MCF 10A (cell line): ENCODE results near the gene NUDCD3. TPM values are rescaled to one million over a fixed set of nuclear protein-coding genes. Genes with fewer than 3 reads are reported as not detected.

Source experiments
- BruUV-seq: library from RNA; stranded (reverse); fragments of 400-500 nt; replicated peaks from 2 replicates; lab custom pipeline; 2021; lab: Mats Ljungman, UMichigan
- CTCF ChIA-PET: fragments of 300-600 bp; sonication (Branson Sonifier 250); formaldehyde crosslinking; extraction: SDS; loops from one replicate; lab custom pipeline; 2021; ENCODE audit warnings: antibody characterized with exemption, inconsistent platforms; lab: Yijun Ruan, JAX
- POLR2A ChIA-PET: fragments of 300-600, 350-650 bp; sonication (Branson Sonifier 250); formaldehyde crosslinking; extraction: SDS; loops from one replicate; lab custom pipeline; 2020; ENCODE audit warnings: antibody characterized with exemption, inconsistent platforms; lab: Yijun Ruan, JAX
- DNase-seq: peaks from one replicate; pipeline ENCODE4 v3.0.0-alpha.2; 2018; ENCODE audit not compliant: unreplicated experiment
- H3K27ac Mint-ChIP-seq: one replicate; pipeline ENCODE4 v1.8.0; 2022; ENCODE audit warnings: mild to moderate bottlenecking, low read depth, mixed read lengths; ENCODE audit not compliant: unreplicated experiment
- H3K27me3 Mint-ChIP-seq: one replicate; pipeline ENCODE4 v1.8.0; 2022; ENCODE audit warnings: mixed read lengths; ENCODE audit not compliant: insufficient read depth, unreplicated experiment
- H3K36me3 Mint-ChIP-seq: one replicate; pipeline ENCODE4 v1.8.0; 2022; ENCODE audit warnings: mild to moderate bottlenecking, moderate library complexity, mixed read lengths; ENCODE audit not compliant: insufficient read depth, unreplicated experiment
- H3K4me1 Mint-ChIP-seq: one replicate; pipeline ENCODE4 v1.8.0; 2022; ENCODE audit warnings: mixed read lengths; ENCODE audit not compliant: insufficient read depth, unreplicated experiment
- H3K4me3 Mint-ChIP-seq: one replicate; pipeline ENCODE4 v1.8.0; 2022; ENCODE audit warnings: mild to moderate bottlenecking, moderate library complexity, mixed read lengths; ENCODE audit not compliant: unreplicated experiment
- H3K9me3 Mint-ChIP-seq: one replicate; pipeline ENCODE4 v1.8.0; 2022; ENCODE audit warnings: mixed read lengths; ENCODE audit not compliant: unreplicated experiment
- CTCF ChIP-seq: fragments of 200-600 bp; IDR thresholded peaks from one replicate; pipeline ENCODE4 v1.8.0; 2022; ENCODE audit warnings: antibody characterized with exemption, mild to moderate bottlenecking; ENCODE audit not compliant: unreplicated experiment
- intact Hi-C: fragments of 100-400 bp; cut with micrococcal nuclease; formaldehyde crosslinking; loops from 2 replicates; pipeline ENCODE4 v1.14.1; 2022
- total RNA-seq: library from RNA; stranded (reverse); gene quantifications from 2 replicates; pipeline ENCODE4 v1.2.3, GENCODE V29; 2022

The NUDCD3 gene
- total RNA-seq, 1 experiment from 2014 or later = 85.5 TPM

- no peak for TF ChIP-seq CTCF
- BruUV-seq = no TSS peak
- H3K9me3 Mint-ChIP-seq = no peaks in the 10 kb centered on the region
- peaks cover 18% of the 10 kb centered on the region for H3K4me1 Mint-ChIP-seq
- H3K36me3 Mint-ChIP-seq = peaks cover 12% of the 10 kb centered on the region
- H3K27ac Mint-ChIP-seq = no peak overlapping the region
- CTCF ChIA-PET = interaction anchor here (0.6 kb wide), 1 partner anchor 112 kb away, joined by 3 read pairs; no protein-coding TSS in a partner anchor
- intact Hi-C loops = no loop called here
- POLR2A ChIA-PET = no interaction called here
- H3K4me3 Mint-ChIP-seq = no peak overlapping the region
- H3K27me3 Mint-ChIP-seq = no peaks in the 10 kb centered on the region
- DNase-seq = no peak
These were observed 115.2 kb downstream of the NUDCD3 start for GRCh38 chr7:44375236-44375699.

GRCh38 chr7:44374007-44374763 is 116.3 kb downstream of the NUDCD3 start:
- no peak for TF ChIP-seq CTCF
- ChIA-PET POLR2A (no interaction called here), CTCF (no interaction called here)
- H3K36me3 Mint-ChIP-seq = peaks cover 5% of the 10 kb centered on the region
- no peak overlapping the region for H3K4me3 Mint-ChIP-seq
- BruUV-seq = no TSS peak
- DNase-seq = no peak
- peaks cover 11% of the 10 kb centered on the region for H3K4me1 Mint-ChIP-seq
- no peak overlapping the region for H3K27ac Mint-ChIP-seq
- H3K27me3 Mint-ChIP-seq = no peaks in the 10 kb centered on the region
- no peaks in the 10 kb centered on the region for H3K9me3 Mint-ChIP-seq
- intact Hi-C loops = no loop called here

GRCh38 chr7:44373418-44373740 is 117.1 kb downstream of the NUDCD3 start:
- BruUV-seq = no TSS peak
- intact Hi-C loops = no loop called here

More at GRCh38 chr7:44373418-44373740, 117.1 kb downstream of the NUDCD3 start:
- Mint-ChIP-seq H3K4me3 (no peak overlapping the region), H3K9me3 (no peaks in the 10 kb centered on the region), H3K27ac (no peak overlapping the region), H3K27me3 (no peaks in the 10 kb centered on the region), H3K4me1 (peaks cover 6% of the 10 kb centered on the region), H3K36me3 (peaks cover 5% of the 10 kb centered on the region)
- ChIA-PET POLR2A (no interaction called here), CTCF (no interaction called here)
- TF ChIP-seq CTCF = no peak
- no peak for DNase-seq
